Measurements from ENCODE around the gene PDE6B.
"Not testable (repeated sequence)": the region's sequence is repeated elsewhere in the genome, so short reads cannot be mapped to it uniquely, and the experiment has no call there.

Gene PDE6B

DNA sequence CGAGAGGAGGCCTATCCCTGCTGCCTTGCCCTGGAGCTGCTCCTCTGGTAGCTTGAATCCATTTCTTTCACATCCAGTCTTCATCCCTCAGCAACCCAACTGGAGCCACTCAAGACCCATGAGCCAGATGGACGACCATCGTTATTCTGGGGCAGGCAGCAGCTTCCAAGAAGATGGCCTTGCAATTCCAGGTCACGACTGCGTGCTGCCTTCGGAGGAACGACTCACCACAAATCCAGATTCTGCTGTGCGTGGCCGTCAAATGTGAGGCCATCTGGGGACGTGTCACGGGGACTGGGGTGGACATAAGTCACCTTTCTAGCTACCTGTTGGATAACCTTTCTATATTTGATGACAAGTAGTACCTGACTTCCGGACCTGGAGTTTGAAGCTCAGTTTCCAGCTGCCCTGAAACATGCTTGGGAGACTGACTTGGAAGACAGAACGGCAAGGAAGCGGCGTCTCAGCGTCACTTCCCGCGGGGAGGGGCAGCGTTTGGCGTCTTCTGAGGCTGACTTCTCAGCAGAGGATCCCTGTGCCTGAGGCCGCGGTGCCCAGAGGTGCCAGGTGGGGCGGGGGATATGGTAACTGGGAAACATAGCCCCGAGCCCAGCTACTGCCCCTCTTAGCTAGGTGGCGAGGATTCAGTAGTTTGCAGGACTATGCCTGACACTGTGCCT is 37.6 kb upstream of the PDE6B start:
- Histone ChIP-seq H3K36me3 (ENCODE audit: control insufficient read depth in 1 of 2, insufficient read depth in 2 of 2, low read length in 2 of 2) (no peaks in the 10 kb centered on the region), H3K4me1 (ENCODE audit: control insufficient read depth in 1 of 2, insufficient read depth in 2 of 2, low read length in 2 of 2) (no peaks in the 10 kb centered on the region), H3K27me3 (ENCODE audit: low read depth, low read length) (no peaks in the 10 kb centered on the region), H3K4me3 (ENCODE audit: low read depth in 1 of 2, low read length in 2 of 2) (no peak overlapping the region), H3K9me3 (ENCODE audit: control insufficient read depth in 1 of 2, low read length in 2 of 2) (peaks cover 7 to 9% of the 10 kb centered on the region in 2 donors), H3K27ac (ENCODE audit: low read length) (no peak overlapping the region)

DNA sequence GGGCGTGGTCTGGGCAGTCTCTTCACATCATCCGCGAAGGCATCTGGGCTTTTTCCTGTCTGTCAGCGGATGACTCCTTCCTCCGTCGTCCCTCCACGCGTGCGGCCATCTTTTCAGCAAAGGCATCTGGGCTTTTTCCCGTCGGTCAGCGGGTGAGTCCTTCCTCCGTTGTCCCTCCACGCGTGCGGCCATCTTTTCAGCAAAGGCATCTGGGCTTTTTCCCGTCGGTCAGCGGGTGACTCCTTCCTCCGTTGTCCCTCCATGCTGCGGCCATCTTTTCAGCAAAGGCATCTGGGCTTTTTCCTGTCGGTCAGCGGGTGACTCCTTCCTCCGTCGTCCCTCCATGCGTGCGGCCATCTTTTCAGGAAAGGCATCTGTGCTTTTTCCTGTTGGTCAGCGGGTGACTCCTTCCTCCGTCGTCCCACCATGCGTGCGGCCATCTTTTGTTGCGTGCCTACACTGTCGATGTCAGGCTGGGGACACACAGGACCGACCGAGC is 37.0 kb upstream of the PDE6B start:
- Histone ChIP-seq H3K27me3 (ENCODE audit: low read depth, low read length) (no peaks in the 10 kb centered on the region), H3K36me3 (ENCODE audit: control insufficient read depth in 1 of 2, insufficient read depth in 2 of 2, low read length in 2 of 2) (no peaks in the 10 kb centered on the region), H3K9me3 (ENCODE audit: control insufficient read depth in 1 of 2, low read length in 2 of 2) (peaks cover 7 to 9% of the 10 kb centered on the region in 2 donors), H3K27ac (ENCODE audit: low read length) (no peak overlapping the region), H3K4me3 (ENCODE audit: low read depth in 1 of 2, low read length in 2 of 2) (no peak overlapping the region), H3K4me1 (ENCODE audit: control insufficient read depth in 1 of 2, insufficient read depth in 2 of 2, low read length in 2 of 2) (no peaks in the 10 kb centered on the region)

DNA sequence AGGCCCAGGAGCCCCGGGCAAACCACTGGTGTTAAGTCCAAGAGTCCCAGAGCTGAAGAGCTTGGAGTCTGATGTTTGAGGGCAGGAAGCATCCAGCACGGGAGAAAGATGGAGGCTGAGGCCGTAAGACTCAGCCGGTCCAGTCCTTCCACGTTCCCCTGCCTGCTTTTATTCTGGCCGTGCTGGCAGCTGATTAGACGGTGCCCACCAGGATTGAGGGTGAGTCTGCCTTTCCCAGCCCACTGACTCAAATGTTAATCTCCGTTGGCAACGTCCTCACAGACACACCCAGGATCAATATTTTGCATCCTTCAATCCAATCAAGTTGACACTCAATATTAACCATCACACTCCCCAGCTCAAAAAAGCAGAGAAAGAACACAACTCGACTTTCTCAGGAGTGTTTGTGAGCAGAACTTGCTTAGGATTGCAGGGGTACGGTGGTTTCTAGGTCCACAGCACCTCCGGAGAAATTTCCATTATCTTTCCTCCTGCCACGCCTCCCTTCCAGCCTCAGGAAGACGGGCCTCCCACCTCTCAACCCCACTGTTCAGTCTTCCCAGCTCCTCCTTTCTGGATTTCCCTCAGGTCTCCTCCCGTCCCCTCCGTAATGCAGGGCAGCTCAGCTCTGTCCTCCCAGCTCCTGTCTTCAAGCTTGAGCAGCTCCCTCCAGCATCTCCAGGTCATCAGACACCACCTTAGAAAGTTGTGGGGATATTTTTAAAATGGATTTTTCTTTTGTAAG is 36.0 kb upstream of the PDE6B start:
- no peaks in the 10 kb centered on the region for H3K36me3 ChIP-seq (ENCODE audit: control insufficient read depth in 1 of 2, insufficient read depth in 2 of 2, low read length in 2 of 2)
- H3K27me3 ChIP-seq (ENCODE audit: low read depth, low read length) = no peaks in the 10 kb centered on the region
- no peak overlapping the region for H3K4me3 ChIP-seq (ENCODE audit: low read depth in 1 of 2, low read length in 2 of 2)
- no peaks in the 10 kb centered on the region for H3K4me1 ChIP-seq (ENCODE audit: control insufficient read depth in 1 of 2, insufficient read depth in 2 of 2, low read length in 2 of 2)
- H3K27ac ChIP-seq (ENCODE audit: low read length) = no peak overlapping the region
- peaks cover 0 to 2% of the 10 kb centered on the region in 2 donors for H3K9me3 ChIP-seq (ENCODE audit: control insufficient read depth in 1 of 2, low read length in 2 of 2)

DNA sequence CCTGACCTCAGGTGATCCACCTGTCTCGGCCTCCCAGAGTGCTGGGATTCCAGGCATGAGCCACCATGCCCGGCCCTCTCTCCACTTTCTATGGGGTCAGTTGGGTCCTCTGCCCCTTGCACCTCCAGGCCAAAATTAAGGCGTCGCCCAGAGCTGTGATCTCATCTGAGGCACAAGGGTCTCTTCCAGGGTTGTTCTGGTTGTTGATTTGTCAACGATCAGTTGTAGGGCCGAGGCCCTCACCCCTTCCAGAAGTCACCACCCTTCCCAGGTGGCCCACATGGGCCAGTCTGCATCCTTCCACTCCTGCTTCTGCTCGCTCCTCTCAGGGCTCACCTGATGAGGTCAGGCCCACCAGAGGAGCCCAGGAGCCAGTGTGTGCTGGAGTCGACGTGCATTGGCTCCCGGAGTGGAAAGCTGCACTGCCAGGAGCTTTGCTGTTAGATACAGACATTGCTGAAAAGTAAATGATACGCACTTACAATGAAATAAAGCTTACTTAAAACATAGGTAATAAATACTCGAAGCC is 35.0 kb upstream of the PDE6B start:
- H3K9me3 ChIP-seq (ENCODE audit: control insufficient read depth in 1 of 2, low read length in 2 of 2) = no peaks in the 10 kb centered on the region
- no peaks in the 10 kb centered on the region for H3K27me3 ChIP-seq (ENCODE audit: low read depth, low read length)
- no peaks in the 10 kb centered on the region for H3K36me3 ChIP-seq (ENCODE audit: control insufficient read depth in 1 of 2, insufficient read depth in 2 of 2, low read length in 2 of 2)
- no peak overlapping the region for H3K27ac ChIP-seq (ENCODE audit: low read length)
- no peaks in the 10 kb centered on the region for H3K4me1 ChIP-seq (ENCODE audit: control insufficient read depth in 1 of 2, insufficient read depth in 2 of 2, low read length in 2 of 2)
- H3K4me3 ChIP-seq (ENCODE audit: low read depth in 1 of 2, low read length in 2 of 2) = no peak overlapping the region

DNA sequence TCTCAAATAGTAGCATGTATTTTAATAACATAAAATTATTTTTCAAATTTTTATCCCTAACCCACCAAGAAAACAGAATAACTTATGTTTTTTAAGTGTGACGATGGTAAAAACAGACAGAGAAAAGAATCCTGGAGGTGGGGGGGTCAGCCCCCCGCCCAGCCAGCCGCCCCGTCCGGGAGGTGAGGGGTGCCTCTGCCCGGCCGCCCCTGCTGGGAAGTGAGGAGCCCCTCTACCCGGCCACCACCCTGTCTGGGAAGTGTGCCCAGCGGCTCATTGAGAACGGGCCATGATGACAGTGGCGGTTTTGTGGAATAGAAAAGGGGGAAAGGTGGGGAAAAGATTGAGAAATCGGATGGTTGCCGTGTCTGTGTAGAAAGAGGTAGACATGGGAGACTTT is 33.2 kb upstream of the PDE6B start:
- H3K27me3 ChIP-seq (ENCODE audit: low read depth, low read length); H3K9me3 ChIP-seq (ENCODE audit: control insufficient read depth in 1 of 2, low read length in 2 of 2); H3K4me1 ChIP-seq (ENCODE audit: control insufficient read depth in 1 of 2, insufficient read depth in 2 of 2, low read length in 2 of 2); H3K27ac ChIP-seq (ENCODE audit: low read length); H3K36me3 ChIP-seq (ENCODE audit: control insufficient read depth in 1 of 2, insufficient read depth in 2 of 2, low read length in 2 of 2); H3K4me3 ChIP-seq (ENCODE audit: low read depth in 1 of 2, low read length in 2 of 2): not testable (repeated sequence)

DNA sequence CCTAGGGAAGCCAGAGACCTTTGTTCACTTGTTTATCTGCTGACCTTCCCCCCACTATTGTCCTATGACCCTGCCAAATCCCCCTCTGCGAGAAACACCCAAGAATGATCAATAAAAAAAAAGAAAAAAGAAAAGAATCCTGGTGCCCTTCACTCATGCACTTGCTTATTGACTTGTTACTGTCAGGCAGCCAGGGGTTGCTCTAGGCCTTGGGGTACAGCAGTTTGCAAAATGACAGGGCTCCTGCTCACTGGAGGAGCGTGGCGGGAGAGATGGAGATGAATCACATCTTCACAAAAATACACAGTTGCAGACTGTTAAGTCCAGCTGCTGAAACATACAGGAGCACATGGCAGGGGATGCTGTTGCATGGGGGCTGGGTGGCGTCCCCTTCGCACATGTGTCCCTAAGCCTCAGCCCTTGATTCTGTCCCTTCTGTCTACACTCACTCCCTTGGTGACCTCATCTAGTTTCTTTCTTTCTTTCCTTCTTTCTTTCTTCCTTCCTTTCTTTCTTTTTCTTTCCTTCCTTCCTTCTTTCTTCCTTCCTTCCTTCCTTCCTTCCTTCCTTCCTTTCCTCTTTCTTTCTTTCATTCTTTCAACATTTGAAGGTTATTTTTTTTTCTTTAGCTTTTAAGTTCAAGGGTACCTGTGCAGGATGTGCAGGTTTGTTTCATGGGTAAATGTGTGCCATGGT is 32.4 kb upstream of the PDE6B start:
- Histone ChIP-seq H3K9me3 (ENCODE audit: control insufficient read depth in 1 of 2, low read length in 2 of 2) (no peaks in the 10 kb centered on the region), H3K27me3 (ENCODE audit: low read depth, low read length) (no peaks in the 10 kb centered on the region), H3K27ac (ENCODE audit: low read length) (no peak overlapping the region), H3K4me3 (ENCODE audit: low read depth in 1 of 2, low read length in 2 of 2) (no peak overlapping the region), H3K4me1 (ENCODE audit: control insufficient read depth in 1 of 2, insufficient read depth in 2 of 2, low read length in 2 of 2) (no peaks in the 10 kb centered on the region), H3K36me3 (ENCODE audit: control insufficient read depth in 1 of 2, insufficient read depth in 2 of 2, low read length in 2 of 2) (no peaks in the 10 kb centered on the region)

DNA sequence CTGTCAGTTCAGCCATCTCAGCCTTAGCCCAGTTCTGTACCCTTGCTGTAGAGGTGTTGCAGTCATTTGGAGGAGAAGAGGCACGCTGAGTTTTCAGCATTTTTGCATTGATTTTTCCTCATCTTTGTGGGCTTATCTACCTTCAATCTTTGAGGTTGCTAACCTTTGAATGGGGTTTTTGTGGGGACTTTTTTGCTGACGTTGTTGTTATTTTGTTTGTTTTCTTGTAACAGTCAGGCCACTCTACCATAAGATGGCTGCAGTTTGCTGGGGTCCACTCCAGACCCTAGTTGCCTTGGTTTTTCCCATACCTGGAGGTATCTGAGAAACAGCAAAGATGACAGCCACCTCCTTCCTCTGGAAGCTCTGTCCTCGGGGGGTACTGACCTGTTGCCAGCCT is 26.4 kb upstream of the PDE6B start:
- Histone ChIP-seq H3K36me3 (ENCODE audit: control insufficient read depth in 1 of 2, insufficient read depth in 2 of 2, low read length in 2 of 2) (no peaks in the 10 kb centered on the region), H3K4me1 (ENCODE audit: control insufficient read depth in 1 of 2, insufficient read depth in 2 of 2, low read length in 2 of 2) (no peaks in the 10 kb centered on the region)

DNA sequence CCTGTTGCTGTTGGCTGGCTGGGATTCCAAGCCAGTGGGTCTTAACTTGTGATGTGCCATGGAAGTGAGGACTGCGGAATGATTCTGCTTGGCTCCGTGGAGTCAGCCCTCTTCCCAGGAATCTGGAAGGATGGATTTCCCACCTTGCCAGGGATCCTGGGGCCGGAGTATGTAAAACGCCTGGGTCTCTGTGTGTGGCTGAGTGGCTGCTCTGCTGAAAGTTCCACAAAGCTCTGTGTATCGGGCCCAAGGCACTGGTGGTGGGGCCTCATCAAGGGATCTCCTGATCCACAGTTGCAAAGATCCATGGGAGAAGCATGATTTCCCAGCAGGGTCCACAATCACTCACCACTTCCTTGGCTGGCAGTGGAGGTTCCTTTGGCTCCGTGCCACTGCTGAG is 25.2 kb upstream of the PDE6B start:
- H3K27ac ChIP-seq (ENCODE audit: low read length) = no peak overlapping the region

More for the DNA sequence above, 26.4 kb upstream of the PDE6B start:
- H3K27ac ChIP-seq (ENCODE audit: low read length) = no peak overlapping the region
- H3K27me3 ChIP-seq (ENCODE audit: low read depth, low read length) = no peaks in the 10 kb centered on the region
- H3K4me3 ChIP-seq (ENCODE audit: low read depth in 1 of 2, low read length in 2 of 2) = no peak overlapping the region
- H3K9me3 ChIP-seq (ENCODE audit: control insufficient read depth in 1 of 2, low read length in 2 of 2) = no peaks in the 10 kb centered on the region

DNA sequence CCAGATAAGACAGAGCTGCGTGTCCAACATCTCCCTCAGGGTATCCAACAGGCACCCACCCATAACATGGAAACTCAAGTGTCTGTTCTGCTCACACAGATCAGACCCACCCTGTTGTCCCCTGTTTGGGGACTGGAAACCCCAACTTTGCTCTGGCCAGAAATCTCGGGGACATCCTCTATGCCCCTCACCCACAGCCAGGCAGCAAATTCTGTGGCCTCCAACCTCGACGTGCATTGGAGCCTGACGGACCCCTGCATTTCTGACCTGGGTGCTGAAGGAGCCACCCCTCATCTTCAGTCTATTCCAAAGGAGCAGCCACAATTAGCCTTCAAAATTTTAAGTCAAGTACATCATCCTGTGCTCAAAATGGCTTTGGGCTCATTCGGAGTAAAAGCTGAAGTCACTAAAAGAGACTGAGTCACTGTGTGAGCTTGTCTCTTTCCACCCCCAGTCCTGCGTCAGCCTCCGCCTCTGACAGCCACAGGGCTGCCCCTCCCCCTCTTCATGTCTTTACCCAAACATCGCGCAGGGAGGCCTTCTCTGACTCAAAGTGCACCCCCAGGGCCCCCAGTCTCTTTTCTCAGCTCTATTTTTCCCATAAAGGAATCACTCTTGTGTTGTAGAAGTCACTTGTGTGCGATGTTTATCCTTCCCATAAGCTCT is 24.4 kb upstream of the PDE6B start:
- H3K36me3 ChIP-seq (ENCODE audit: control insufficient read depth in 1 of 2, insufficient read depth in 2 of 2, low read length in 2 of 2) = no peaks in the 10 kb centered on the region
- H3K27me3 ChIP-seq (ENCODE audit: low read depth, low read length) = no peaks in the 10 kb centered on the region
- H3K4me1 ChIP-seq (ENCODE audit: control insufficient read depth in 1 of 2, insufficient read depth in 2 of 2, low read length in 2 of 2) = no peaks in the 10 kb centered on the region
- H3K9me3 ChIP-seq (ENCODE audit: control insufficient read depth in 1 of 2, low read length in 2 of 2) = no peaks in the 10 kb centered on the region
- H3K4me3 ChIP-seq (ENCODE audit: low read depth in 1 of 2, low read length in 2 of 2) = no peak overlapping the region
- H3K27ac ChIP-seq (ENCODE audit: low read length) = no peak overlapping the region

More for the DNA sequence above, 25.2 kb upstream of the PDE6B start:
- no peaks in the 10 kb centered on the region for H3K27me3 ChIP-seq (ENCODE audit: low read depth, low read length)
- no peaks in the 10 kb centered on the region for H3K9me3 ChIP-seq (ENCODE audit: control insufficient read depth in 1 of 2, low read length in 2 of 2)
- H3K36me3 ChIP-seq (ENCODE audit: control insufficient read depth in 1 of 2, insufficient read depth in 2 of 2, low read length in 2 of 2) = no peaks in the 10 kb centered on the region
- H3K4me1 ChIP-seq (ENCODE audit: control insufficient read depth in 1 of 2, insufficient read depth in 2 of 2, low read length in 2 of 2) = no peaks in the 10 kb centered on the region
- no peak overlapping the region for H3K4me3 ChIP-seq (ENCODE audit: low read depth in 1 of 2, low read length in 2 of 2)

DNA sequence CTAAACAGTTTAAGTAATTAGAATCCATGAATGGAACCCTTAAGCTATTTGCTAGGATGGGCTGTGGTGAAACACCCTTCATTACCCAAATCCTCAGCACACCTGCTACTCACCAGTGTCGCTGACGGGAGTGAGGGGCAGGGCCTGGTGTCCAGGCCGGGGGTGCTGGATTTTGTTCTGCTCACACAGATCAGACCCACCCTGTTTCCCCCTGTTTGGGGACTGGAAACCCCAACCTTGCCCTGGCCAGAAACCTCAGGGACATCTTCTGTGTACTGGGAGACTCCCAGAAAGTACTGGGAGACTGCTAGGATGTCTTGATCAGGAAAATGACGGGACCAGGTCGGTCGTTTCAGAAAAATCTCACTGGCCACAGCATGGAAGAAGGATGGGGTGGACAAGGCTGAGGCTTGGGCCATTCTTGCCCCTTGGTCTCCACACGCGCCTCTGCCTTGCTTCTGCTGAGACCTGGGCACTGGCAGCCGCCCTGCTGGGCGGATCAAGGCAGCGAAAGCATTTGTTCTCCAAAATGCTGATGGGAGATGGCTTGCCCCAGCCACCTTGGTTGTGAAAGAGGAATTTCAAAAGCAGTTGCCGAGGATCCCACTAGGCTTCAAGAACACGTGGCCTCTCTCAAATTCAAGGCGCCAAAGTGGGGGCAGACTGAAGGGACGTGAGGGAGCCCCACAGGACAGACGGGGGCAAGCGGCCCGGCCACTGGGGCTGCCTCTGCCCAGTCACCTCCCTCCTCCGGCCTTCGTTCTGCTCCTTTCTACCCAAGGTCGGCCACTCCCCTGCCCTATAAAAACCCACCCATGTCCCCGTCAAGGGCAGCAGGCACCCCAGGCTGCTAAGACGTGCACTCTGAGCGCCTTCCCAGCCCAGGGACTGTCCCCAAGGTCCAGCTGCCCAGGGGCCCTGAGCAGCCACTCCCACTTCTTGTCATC is 23.5 kb upstream of the PDE6B start:
- no peaks in the 10 kb centered on the region for H3K36me3 ChIP-seq (ENCODE audit: control insufficient read depth in 1 of 2, insufficient read depth in 2 of 2, low read length in 2 of 2)
- no peak overlapping the region for H3K27ac ChIP-seq (ENCODE audit: low read length)
- H3K27me3 ChIP-seq (ENCODE audit: low read depth, low read length) = no peaks in the 10 kb centered on the region
- no peak overlapping the region for H3K4me3 ChIP-seq (ENCODE audit: low read depth in 1 of 2, low read length in 2 of 2)
- H3K9me3 ChIP-seq (ENCODE audit: control insufficient read depth in 1 of 2, low read length in 2 of 2) = no peaks in the 10 kb centered on the region
- no peaks in the 10 kb centered on the region for H3K4me1 ChIP-seq (ENCODE audit: control insufficient read depth in 1 of 2, insufficient read depth in 2 of 2, low read length in 2 of 2)
